ENCODE measurements around the gene ADAMTS14. TPM values are rescaled to one million over a fixed set of nuclear protein-coding genes. Genes with fewer than 3 reads are reported as not detected.
"Not testable (repeated sequence)": the region's sequence is repeated elsewhere in the genome, so short reads cannot be mapped to it uniquely, and the experiment has no call there.

Gene ADAMTS14
- total RNA-seq, 1 experiment from 2014 or later, result not detected

GRCh38 chr10:70750156-70750703, 77.9 kb downstream of the ADAMTS14 start:
- no peak for DNase-seq (ENCODE audit: low spot score)

GRCh38 chr10:70751356-70751755, 79.0 kb downstream of the ADAMTS14 start:
- DNase-seq (ENCODE audit: low spot score), result no peak

GRCh38 chr10:70751991-70752390, 79.7 kb downstream of the ADAMTS14 start:
- DNase-seq (ENCODE audit: low spot score), result no peak

- no peak for DNase-seq (ENCODE audit: low spot score)
These were observed 80.3 kb downstream of the ADAMTS14 start for GRCh38 chr10:70752571-70752970.

GRCh38 chr10:70753026-70753663, 80.8 kb downstream of the ADAMTS14 start:
- DNase-seq (ENCODE audit: low spot score), result no peak

- DNase-seq (ENCODE audit: low spot score), result no peak
These were observed 81.7 kb downstream of the ADAMTS14 start for GRCh38 chr10:70753841-70754621.

GRCh38 chr10:70756700-70757360, 84.5 kb downstream of the ADAMTS14 start:
- DNase-seq (ENCODE audit: low spot score), result no peak

GRCh38 chr10:70757856-70758255, 85.5 kb downstream of the ADAMTS14 start:
- no peak for DNase-seq (ENCODE audit: low spot score)

- peak; percentile 72 for DNase-seq (ENCODE audit: low spot score)
These were observed 86.6 kb downstream of the ADAMTS14 start for GRCh38 chr10:70758757-70759514.

- no peak for DNase-seq (ENCODE audit: low spot score)
These were observed 87.5 kb downstream of the ADAMTS14 start for GRCh38 chr10:70759781-70760180.

GRCh38 chr10:70760271-70760787, 88.0 kb downstream of the ADAMTS14 start:
- no peak for DNase-seq (ENCODE audit: low spot score)

GRCh38 chr10:70761031-70761601, 88.8 kb downstream of the ADAMTS14 start:
- no peak for DNase-seq (ENCODE audit: low spot score)

GRCh38 chr10:70761727-70762350, 89.5 kb downstream of the ADAMTS14 start:
- DNase-seq (ENCODE audit: low spot score), result no peak

- no peak for DNase-seq (ENCODE audit: low spot score)
These were observed 90.3 kb downstream of the ADAMTS14 start for GRCh38 chr10:70762441-70763175.

GRCh38 chr10:70763567-70763966, 91.3 kb downstream of the ADAMTS14 start:
- no peak for DNase-seq (ENCODE audit: low spot score)

GRCh38 chr10:70765794-70766594, 93.7 kb downstream of the ADAMTS14 start:
- no peak for DNase-seq (ENCODE audit: low spot score)

GRCh38 chr10:70768026-70768685, 95.8 kb downstream of the ADAMTS14 start:
- not testable (repeated sequence) for DNase-seq (ENCODE audit: low spot score)

GRCh38 chr10:70769121-70769520, 96.8 kb downstream of the ADAMTS14 start:
- DNase-seq (ENCODE audit: low spot score), result no peak

GRCh38 chr10:70770001-70770400, 97.7 kb downstream of the ADAMTS14 start:
- DNase-seq (ENCODE audit: low spot score), result no peak

All from A172 (cell line).